ENCODE results near the gene CXorf66.

DNA sequence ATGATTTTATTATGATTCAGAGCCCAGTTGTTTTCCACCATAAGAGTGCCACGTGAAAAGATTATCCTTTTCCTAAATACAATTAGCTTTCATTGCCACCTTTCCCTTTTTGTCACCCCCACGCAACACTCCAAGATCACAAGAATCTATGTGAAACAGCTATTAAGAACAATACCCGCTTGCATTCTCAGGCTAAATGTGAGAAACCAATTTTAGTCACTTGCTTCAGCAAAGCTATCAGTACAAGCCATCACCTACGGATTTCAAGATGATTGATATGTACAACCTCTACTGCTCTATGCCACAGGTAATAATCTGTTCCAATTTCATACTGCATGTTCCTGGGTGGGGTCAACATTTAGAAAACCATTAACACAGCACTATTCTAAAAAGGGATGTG, 34.9 kb downstream of the CXorf66 start:
- TF ChIP-seq, protein P1, sequence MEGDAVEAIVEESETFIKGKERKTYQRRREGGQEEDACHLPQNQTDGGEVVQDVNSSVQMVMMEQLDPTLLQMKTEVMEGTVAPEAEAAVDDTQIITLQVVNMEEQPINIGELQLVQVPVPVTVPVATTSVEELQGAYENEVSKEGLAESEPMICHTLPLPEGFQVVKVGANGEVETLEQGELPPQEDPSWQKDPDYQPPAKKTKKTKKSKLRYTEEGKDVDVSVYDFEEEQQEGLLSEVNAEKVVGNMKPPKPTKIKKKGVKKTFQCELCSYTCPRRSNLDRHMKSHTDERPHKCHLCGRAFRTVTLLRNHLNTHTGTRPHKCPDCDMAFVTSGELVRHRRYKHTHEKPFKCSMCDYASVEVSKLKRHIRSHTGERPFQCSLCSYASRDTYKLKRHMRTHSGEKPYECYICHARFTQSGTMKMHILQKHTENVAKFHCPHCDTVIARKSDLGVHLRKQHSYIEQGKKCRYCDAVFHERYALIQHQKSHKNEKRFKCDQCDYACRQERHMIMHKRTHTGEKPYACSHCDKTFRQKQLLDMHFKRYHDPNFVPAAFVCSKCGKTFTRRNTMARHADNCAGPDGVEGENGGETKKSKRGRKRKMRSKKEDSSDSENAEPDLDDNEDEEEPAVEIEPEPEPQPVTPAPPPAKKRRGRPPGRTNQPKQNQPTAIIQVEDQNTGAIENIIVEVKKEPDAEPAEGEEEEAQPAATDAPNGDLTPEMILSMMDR (IDR thresholded peaks at IDR 0.05), result no peak
- TF ChIP-seq POLR2AphosphoS5 (IDR thresholded peaks at IDR 0.05; ENCODE audit: low read depth, low read length) (no peak), TCF7L2 (IDR thresholded peaks at IDR 0.05; ENCODE audit: low read depth, low read length) (no peak), SIN3A (IDR thresholded peaks at IDR 0.05; ENCODE audit: borderline replicate concordance, insufficient read depth, low read depth, low read length) (no peak)
- TF ChIP-seq, protein P2, sequence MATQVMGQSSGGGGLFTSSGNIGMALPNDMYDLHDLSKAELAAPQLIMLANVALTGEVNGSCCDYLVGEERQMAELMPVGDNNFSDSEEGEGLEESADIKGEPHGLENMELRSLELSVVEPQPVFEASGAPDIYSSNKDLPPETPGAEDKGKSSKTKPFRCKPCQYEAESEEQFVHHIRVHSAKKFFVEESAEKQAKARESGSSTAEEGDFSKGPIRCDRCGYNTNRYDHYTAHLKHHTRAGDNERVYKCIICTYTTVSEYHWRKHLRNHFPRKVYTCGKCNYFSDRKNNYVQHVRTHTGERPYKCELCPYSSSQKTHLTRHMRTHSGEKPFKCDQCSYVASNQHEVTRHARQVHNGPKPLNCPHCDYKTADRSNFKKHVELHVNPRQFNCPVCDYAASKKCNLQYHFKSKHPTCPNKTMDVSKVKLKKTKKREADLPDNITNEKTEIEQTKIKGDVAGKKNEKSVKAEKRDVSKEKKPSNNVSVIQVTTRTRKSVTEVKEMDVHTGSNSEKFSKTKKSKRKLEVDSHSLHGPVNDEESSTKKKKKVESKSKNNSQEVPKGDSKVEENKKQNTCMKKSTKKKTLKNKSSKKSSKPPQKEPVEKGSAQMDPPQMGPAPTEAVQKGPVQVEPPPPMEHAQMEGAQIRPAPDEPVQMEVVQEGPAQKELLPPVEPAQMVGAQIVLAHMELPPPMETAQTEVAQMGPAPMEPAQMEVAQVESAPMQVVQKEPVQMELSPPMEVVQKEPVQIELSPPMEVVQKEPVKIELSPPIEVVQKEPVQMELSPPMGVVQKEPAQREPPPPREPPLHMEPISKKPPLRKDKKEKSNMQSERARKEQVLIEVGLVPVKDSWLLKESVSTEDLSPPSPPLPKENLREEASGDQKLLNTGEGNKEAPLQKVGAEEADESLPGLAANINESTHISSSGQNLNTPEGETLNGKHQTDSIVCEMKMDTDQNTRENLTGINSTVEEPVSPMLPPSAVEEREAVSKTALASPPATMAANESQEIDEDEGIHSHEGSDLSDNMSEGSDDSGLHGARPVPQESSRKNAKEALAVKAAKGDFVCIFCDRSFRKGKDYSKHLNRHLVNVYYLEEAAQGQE (IDR thresholded peaks at IDR 0.05; ENCODE audit: insufficient read depth in 1 of 2, low read depth in 2 of 2, low read length in 1 of 2), result no peak

Measured in Panc1 (cell line).